ENCODE results near the gene RMRP.

RMRP gene

DNA sequence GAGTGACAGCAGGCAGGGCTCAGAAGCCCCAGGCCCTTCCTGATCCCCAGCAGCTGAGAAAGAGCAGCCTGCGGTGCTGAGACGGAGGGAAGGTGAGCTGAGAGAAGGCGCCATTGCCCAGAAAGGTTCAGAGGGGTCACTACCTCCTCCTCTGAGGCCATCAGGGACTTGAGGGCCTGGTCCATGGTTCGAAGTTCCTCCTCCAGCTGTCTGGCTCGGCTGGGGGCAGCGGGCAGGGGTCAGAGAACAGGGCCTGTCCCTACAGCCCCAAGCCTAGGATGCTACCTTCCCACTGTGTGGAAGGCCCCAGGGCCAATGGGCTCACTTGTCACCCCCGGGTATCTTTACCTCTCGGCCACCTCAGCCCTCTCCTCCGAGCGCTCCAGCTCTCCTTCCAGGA, 27.1 kb upstream of the RMRP start:
- Histone ChIP-seq H3K4me3 (ENCODE audit: low read depth in 1 of 2, low read length in 2 of 2) (no peak overlapping the region), H3K9ac (ENCODE audit: low read depth, low read length) (no peak overlapping the region), H4K20me1 (ENCODE audit: insufficient read depth, low read length) (no peaks in the 10 kb centered on the region; the same call in 1 of the 2 replicates), H3K4me1 (ENCODE audit: insufficient read depth, low read length) (peaks cover 16% of the 10 kb centered on the region), H3K79me2 (ENCODE audit: insufficient read depth, low read length) (no peaks in the 10 kb centered on the region), H3K36me3 (ENCODE audit: insufficient read depth, low read length) (peaks cover 48% of the 10 kb centered on the region), H2AFZ (ENCODE audit: low read depth, low read length) (no peak overlapping the region), H3K27ac (ENCODE audit: low read length) (no peak overlapping the region), H3K4me2 (ENCODE audit: insufficient read depth, low read length) (no peak overlapping the region), H3K9me3 (ENCODE audit: insufficient read depth, low read length, severe bottlenecking) (no peaks in the 10 kb centered on the region), H3K27me3 (ENCODE audit: insufficient read depth, low read length, poor library complexity) (no peaks in the 10 kb centered on the region)
- no peak for ATAC-seq (ENCODE audit: insufficient read depth, low read depth)
- no peak for DNase-seq
- no peak for TF ChIP-seq EZH2 (IDR thresholded peaks at IDR 0.05; ENCODE audit: borderline replicate concordance, low read depth, low read length, severe bottlenecking)
- TF ChIP-seq, protein P1, sequence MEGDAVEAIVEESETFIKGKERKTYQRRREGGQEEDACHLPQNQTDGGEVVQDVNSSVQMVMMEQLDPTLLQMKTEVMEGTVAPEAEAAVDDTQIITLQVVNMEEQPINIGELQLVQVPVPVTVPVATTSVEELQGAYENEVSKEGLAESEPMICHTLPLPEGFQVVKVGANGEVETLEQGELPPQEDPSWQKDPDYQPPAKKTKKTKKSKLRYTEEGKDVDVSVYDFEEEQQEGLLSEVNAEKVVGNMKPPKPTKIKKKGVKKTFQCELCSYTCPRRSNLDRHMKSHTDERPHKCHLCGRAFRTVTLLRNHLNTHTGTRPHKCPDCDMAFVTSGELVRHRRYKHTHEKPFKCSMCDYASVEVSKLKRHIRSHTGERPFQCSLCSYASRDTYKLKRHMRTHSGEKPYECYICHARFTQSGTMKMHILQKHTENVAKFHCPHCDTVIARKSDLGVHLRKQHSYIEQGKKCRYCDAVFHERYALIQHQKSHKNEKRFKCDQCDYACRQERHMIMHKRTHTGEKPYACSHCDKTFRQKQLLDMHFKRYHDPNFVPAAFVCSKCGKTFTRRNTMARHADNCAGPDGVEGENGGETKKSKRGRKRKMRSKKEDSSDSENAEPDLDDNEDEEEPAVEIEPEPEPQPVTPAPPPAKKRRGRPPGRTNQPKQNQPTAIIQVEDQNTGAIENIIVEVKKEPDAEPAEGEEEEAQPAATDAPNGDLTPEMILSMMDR (IDR thresholded peaks at IDR 0.05; ENCODE audit: borderline replicate concordance, extremely low read depth, low read length, poor library complexity, severe bottlenecking): no peak

DNA sequence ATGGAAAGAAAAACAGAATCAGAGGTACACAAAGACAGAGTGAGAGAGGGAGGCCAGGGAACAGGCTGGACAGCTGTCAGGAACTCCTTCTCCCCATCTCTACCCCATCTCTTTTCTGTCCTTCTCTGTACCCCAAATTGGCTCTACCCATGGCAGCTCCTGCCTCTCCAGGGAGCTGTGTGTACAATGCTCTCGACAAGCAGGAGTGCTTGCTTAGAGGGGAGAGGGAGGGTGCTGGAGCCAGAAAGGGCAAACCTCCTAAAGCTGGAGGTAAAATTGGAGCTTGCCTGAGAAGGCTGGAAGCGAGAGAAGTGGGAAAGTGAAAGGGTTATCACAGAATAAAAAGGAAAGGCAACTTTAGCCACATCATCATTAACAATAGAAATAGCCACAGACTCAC, 25.5 kb upstream of the RMRP start:
- DNase-seq: no peak
- Histone ChIP-seq H3K9me3 (ENCODE audit: insufficient read depth, low read length, severe bottlenecking) (no peaks in the 10 kb centered on the region), H3K79me2 (ENCODE audit: insufficient read depth, low read length) (no peaks in the 10 kb centered on the region), H3K36me3 (ENCODE audit: insufficient read depth, low read length) (peaks cover 45% of the 10 kb centered on the region), H3K4me2 (ENCODE audit: insufficient read depth, low read length) (no peak overlapping the region), H3K9ac (ENCODE audit: low read depth, low read length) (no peak overlapping the region), H2AFZ (ENCODE audit: low read depth, low read length) (no peak overlapping the region), H3K27ac (ENCODE audit: low read length) (no peak overlapping the region), H3K4me1 (ENCODE audit: insufficient read depth, low read length) (peaks cover 2% of the 10 kb centered on the region; the same call in 1 of the 2 replicates), H4K20me1 (ENCODE audit: insufficient read depth, low read length) (no peaks in the 10 kb centered on the region; the same call in 1 of the 2 replicates), H3K4me3 (ENCODE audit: low read depth in 1 of 2, low read length in 2 of 2) (no peak overlapping the region), H3K27me3 (ENCODE audit: insufficient read depth, low read length, poor library complexity) (no peaks in the 10 kb centered on the region)
- no peak for ATAC-seq (ENCODE audit: insufficient read depth, low read depth)
- TF ChIP-seq, protein P1 (IDR thresholded peaks at IDR 0.05; ENCODE audit: borderline replicate concordance, extremely low read depth, low read length, poor library complexity, severe bottlenecking): no peak
- TF ChIP-seq EZH2 (IDR thresholded peaks at IDR 0.05; ENCODE audit: borderline replicate concordance, low read depth, low read length, severe bottlenecking): no peak

DNA sequence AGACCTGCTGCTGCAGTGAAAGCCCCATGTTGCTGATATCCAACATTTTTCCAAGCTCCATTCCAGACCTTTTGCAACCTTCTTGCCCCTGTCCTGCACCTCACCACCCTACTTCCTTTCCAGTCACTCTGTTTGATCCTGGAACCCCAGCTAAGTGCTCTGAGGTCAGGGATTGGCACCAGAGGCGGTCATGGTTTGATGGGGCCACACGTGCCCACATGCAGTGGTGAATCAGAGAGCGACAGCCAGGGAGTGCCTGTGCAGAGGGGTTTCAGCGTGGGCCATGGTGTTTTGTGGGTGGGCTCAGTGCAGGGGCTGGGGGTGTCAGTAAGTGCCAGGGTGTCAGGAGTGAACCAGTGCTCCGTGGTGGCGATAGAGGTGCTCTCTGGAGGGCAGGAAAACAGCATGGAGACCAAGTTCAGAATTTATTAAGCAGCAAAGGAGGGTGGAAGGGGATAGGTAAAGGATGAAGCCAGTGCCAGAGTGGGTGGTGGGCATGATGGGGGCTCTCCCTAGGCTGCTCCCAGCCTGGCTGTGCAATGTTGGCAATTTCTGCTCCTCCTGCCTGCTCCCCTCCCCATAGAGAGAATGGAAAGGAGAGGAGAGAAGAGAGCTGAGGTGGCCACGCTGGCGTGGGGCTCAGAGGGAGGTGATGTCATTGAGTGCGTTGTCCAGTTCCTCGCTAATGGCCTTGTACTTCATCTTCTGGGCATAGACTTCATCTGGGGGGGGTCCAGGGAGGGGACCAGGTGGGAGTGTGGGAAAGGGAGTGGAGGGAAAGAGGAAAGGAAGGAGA, 24.9 kb upstream of the RMRP start:
- H3K27ac ChIP-seq (ENCODE audit: low read length): no peak overlapping the region

More for the DNA sequence above, 24.9 kb upstream of the RMRP start:
- Histone ChIP-seq H3K36me3 (ENCODE audit: insufficient read depth, low read length) (peaks cover 41% of the 10 kb centered on the region), H3K4me3 (ENCODE audit: low read depth in 1 of 2, low read length in 2 of 2) (no peak overlapping the region), H3K27me3 (ENCODE audit: insufficient read depth, low read length, poor library complexity) (no peaks in the 10 kb centered on the region), H3K79me2 (ENCODE audit: insufficient read depth, low read length) (no peaks in the 10 kb centered on the region), H4K20me1 (ENCODE audit: insufficient read depth, low read length) (no peaks in the 10 kb centered on the region; the same call in 1 of the 2 replicates), H3K9ac (ENCODE audit: low read depth, low read length) (no peak overlapping the region), H3K9me3 (ENCODE audit: insufficient read depth, low read length, severe bottlenecking) (no peaks in the 10 kb centered on the region), H3K4me2 (ENCODE audit: insufficient read depth, low read length) (no peak overlapping the region), H3K4me1 (ENCODE audit: insufficient read depth, low read length) (no peaks in the 10 kb centered on the region), H2AFZ (ENCODE audit: low read depth, low read length) (no peak overlapping the region)
- TF ChIP-seq EZH2 (IDR thresholded peaks at IDR 0.05; ENCODE audit: borderline replicate concordance, low read depth, low read length, severe bottlenecking): no peak
- TF ChIP-seq, protein P1 (IDR thresholded peaks at IDR 0.05; ENCODE audit: borderline replicate concordance, extremely low read depth, low read length, poor library complexity, severe bottlenecking): no peak
- DNase-seq: no peak
- no peak for ATAC-seq (ENCODE audit: insufficient read depth, low read depth)

All from DND-41 (cell line).